ENCODE data around the gene SERINC5. TPM values are rescaled to one million over a fixed set of nuclear protein-coding genes. Genes with fewer than 3 reads are reported as not detected.

Gene SERINC5
- total RNA-seq, 1 experiment from 2014 or later: 128 TPM

DNA sequence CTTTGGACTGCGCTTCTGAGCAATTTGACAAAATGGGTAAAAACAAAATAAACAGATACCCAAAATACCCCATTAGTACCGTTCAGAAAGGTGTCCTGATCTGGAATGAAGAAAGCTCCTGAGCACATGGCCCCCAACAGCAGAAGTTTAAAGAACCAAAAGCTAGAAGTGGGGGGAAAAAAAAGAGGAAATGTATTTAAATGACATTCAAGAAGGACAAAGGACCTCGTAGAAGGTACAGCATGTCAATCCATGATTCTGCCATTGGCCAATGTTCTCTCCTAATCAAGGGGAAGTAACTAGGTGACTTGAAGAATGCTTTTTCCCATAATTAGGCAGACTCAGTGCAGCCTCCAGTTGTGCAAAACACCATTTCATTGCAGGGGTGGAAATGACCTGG, 78.6 kb downstream of the SERINC5 start:
- no peak for DNase-seq (ENCODE audit: low spot score)
- no peak overlapping the region for H3K4me3 Mint-ChIP-seq
- H3K36me3 Mint-ChIP-seq: peaks cover 44% of the 10 kb centered on the region
- H3K27ac Mint-ChIP-seq: peak overlapping the region; percentile 62
- H3K4me1 Mint-ChIP-seq: peaks cover 70% of the 10 kb centered on the region
- ChIA-PET POLR2A (no interaction called here), CTCF (no interaction called here)
- H3K27me3 Mint-ChIP-seq (ENCODE audit: low read depth): no peaks in the 10 kb centered on the region
- TF ChIP-seq KAT7 (CRISPR knock-in tag; IDR thresholded peaks at IDR 0.05; ENCODE audit: borderline replicate concordance) (no peak), ZNF396 (CRISPR knock-in tag; IDR thresholded peaks at IDR 0.05; ENCODE audit: borderline replicate concordance) (no peak), PRRX2 (CRISPR knock-in tag; IDR thresholded peaks at IDR 0.05) (no peak)
- ATAC-seq: no peak
- H3K9me3 Mint-ChIP-seq: no peaks in the 10 kb centered on the region

DNA sequence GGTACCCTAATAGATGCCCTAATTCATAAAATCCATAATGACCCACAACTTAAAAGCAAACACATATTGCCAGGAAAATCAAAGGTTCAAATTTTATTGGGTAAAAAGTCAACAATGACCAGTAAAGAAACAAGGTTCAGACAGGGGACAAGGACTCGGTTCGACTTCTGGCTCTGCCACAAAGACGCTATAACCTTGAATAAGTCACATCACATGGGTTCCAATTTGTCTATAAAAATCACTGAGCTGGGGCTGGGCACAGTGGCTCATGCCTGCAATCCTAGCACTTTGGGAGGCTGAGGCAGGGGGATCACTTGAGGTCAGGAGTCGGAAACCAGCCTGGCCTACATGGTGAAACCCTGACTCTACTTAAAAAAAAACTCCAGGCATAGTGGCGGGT, 80.5 kb downstream of the SERINC5 start:
- ChIA-PET CTCF (no interaction called here), POLR2A (no interaction called here)

DNA sequence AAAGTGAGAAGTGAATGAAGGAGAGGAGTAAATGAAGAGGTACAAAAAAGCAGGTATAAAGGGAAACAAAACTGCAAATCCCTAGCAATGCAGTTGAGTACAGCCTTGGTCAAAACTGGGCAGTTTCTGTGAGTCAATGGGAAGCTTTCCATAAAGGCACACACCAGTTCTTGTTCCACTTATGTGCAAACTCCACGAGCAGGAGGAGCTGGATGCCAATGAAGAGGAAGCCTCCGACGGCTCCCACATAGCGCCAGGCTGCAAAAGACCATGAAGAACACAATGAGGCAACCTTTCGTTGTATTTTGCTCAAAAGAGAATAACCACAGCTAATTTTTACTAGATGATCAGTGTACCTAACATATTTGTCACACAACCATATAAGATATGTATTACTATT, 81.1 kb downstream of the SERINC5 start:
- peak overlapping the region; percentile 89 for H3K27ac Mint-ChIP-seq
- peaks cover 54% of the 10 kb centered on the region for H3K36me3 Mint-ChIP-seq
- ATAC-seq: no peak

More for the DNA sequence above, 80.5 kb downstream of the SERINC5 start:
- no peaks in the 10 kb centered on the region for H3K9me3 Mint-ChIP-seq
- H3K27me3 Mint-ChIP-seq (ENCODE audit: low read depth): no peaks in the 10 kb centered on the region
- DNase-seq (ENCODE audit: low spot score) (no peak), ATAC-seq (no peak)
- H3K36me3 Mint-ChIP-seq: peaks cover 49% of the 10 kb centered on the region
- H3K4me3 Mint-ChIP-seq: no peak overlapping the region
- peaks cover 51% of the 10 kb centered on the region for H3K4me1 Mint-ChIP-seq
- TF ChIP-seq, protein P1, sequence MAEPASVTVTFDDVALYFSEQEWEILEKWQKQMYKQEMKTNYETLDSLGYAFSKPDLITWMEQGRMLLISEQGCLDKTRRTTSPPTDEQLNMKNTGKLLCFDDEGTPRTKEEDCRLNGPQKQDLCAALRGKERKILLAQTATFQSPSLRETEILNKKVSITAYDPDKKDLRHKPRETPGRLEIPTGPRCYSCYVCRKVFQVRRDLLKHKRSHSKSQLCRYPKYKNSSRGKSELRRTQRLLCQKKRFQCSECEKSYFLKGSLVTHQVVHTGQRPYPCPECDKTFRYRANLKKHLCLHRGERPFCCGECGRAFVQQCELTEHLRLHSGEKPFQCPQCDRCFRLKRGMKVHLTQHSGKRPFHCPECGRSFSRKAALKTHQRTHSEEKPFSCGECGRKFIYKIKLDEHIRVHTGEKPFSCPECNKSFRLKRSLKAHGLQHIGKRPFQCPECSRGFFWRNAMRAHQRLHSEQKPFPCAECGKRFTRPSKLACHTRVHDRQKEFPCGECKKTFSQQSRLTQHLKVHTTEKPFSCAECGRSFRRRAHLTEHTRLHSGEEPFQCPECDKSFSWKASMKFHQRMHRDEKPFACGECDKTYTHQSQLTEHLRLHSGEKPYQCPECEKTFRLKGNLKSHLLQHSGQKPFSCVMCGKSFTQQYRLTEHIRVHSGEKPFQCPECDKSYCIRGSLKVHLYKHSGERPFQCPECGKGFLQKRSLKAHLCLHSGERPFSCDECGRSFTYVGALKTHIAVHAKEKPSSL (CRISPR knock-in tag; conservative IDR thresholded peaks at IDR 0.05): no peak
- TF ChIP-seq PRRX2 (CRISPR knock-in tag; IDR thresholded peaks at IDR 0.05) (no peak), ELF4 (CRISPR knock-in tag; IDR thresholded peaks at IDR 0.05; ENCODE audit: low read depth) (no peak)
- TF ChIP-seq, protein P2, sequence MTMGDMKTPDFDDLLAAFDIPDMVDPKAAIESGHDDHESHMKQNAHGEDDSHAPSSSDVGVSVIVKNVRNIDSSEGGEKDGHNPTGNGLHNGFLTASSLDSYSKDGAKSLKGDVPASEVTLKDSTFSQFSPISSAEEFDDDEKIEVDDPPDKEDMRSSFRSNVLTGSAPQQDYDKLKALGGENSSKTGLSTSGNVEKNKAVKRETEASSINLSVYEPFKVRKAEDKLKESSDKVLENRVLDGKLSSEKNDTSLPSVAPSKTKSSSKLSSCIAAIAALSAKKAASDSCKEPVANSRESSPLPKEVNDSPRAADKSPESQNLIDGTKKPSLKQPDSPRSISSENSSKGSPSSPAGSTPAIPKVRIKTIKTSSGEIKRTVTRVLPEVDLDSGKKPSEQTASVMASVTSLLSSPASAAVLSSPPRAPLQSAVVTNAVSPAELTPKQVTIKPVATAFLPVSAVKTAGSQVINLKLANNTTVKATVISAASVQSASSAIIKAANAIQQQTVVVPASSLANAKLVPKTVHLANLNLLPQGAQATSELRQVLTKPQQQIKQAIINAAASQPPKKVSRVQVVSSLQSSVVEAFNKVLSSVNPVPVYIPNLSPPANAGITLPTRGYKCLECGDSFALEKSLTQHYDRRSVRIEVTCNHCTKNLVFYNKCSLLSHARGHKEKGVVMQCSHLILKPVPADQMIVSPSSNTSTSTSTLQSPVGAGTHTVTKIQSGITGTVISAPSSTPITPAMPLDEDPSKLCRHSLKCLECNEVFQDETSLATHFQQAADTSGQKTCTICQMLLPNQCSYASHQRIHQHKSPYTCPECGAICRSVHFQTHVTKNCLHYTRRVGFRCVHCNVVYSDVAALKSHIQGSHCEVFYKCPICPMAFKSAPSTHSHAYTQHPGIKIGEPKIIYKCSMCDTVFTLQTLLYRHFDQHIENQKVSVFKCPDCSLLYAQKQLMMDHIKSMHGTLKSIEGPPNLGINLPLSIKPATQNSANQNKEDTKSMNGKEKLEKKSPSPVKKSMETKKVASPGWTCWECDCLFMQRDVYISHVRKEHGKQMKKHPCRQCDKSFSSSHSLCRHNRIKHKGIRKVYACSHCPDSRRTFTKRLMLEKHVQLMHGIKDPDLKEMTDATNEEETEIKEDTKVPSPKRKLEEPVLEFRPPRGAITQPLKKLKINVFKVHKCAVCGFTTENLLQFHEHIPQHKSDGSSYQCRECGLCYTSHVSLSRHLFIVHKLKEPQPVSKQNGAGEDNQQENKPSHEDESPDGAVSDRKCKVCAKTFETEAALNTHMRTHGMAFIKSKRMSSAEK (CRISPR knock-in tag; IDR thresholded peaks at IDR 0.05; ENCODE audit: borderline replicate concordance): no peak
- peak overlapping the region; percentile 76 for H3K27ac Mint-ChIP-seq

More for the DNA sequence above, 81.1 kb downstream of the SERINC5 start:
- Mint-ChIP-seq H3K9me3 (no peaks in the 10 kb centered on the region), H3K27me3 (ENCODE audit: low read depth) (no peaks in the 10 kb centered on the region), H3K4me3 (no peak overlapping the region), H3K4me1 (peaks cover 48% of the 10 kb centered on the region)
- ChIA-PET POLR2A (no interaction called here), CTCF (interaction anchor here (1.1 kb wide), 1 partner anchor 84 kb away, joined by 3 read pairs; no protein-coding TSS in a partner anchor)
- DNase-seq (ENCODE audit: low spot score): no peak
- TF ChIP-seq, protein P3, sequence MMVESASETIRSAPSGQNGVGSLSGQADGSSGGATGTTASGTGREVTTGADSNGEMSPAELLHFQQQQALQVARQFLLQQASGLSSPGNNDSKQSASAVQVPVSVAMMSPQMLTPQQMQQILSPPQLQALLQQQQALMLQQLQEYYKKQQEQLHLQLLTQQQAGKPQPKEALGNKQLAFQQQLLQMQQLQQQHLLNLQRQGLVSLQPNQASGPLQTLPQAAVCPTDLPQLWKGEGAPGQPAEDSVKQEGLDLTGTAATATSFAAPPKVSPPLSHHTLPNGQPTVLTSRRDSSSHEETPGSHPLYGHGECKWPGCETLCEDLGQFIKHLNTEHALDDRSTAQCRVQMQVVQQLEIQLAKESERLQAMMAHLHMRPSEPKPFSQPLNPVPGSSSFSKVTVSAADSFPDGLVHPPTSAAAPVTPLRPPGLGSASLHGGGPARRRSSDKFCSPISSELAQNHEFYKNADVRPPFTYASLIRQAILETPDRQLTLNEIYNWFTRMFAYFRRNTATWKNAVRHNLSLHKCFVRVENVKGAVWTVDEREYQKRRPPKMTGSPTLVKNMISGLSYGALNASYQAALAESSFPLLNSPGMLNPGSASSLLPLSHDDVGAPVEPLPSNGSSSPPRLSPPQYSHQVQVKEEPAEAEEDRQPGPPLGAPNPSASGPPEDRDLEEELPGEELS (CRISPR knock-in tag; IDR thresholded peaks at IDR 0.05): no peak
- TF ChIP-seq ZNF219 (CRISPR knock-in tag; IDR thresholded peaks at IDR 0.05; ENCODE audit: borderline replicate concordance) (no peak), TEAD4 (CRISPR knock-in tag; IDR thresholded peaks at IDR 0.05) (no peak), ZNF317 (CRISPR knock-in tag; IDR thresholded peaks at IDR 0.05; ENCODE audit: borderline replicate concordance, low read depth) (no peak), ATF1 (CRISPR knock-in tag; IDR thresholded peaks at IDR 0.05) (no peak), NR2C2 (CRISPR knock-in tag; IDR thresholded peaks at IDR 0.05) (no peak), ZNF138 (CRISPR knock-in tag; conservative IDR thresholded peaks at IDR 0.05) (no peak), GRHL2 (CRISPR knock-in tag; IDR thresholded peaks at IDR 0.05; ENCODE audit: insufficient replicate concordance, severe bottlenecking) (no peak)
- TF ChIP-seq, protein P4, sequence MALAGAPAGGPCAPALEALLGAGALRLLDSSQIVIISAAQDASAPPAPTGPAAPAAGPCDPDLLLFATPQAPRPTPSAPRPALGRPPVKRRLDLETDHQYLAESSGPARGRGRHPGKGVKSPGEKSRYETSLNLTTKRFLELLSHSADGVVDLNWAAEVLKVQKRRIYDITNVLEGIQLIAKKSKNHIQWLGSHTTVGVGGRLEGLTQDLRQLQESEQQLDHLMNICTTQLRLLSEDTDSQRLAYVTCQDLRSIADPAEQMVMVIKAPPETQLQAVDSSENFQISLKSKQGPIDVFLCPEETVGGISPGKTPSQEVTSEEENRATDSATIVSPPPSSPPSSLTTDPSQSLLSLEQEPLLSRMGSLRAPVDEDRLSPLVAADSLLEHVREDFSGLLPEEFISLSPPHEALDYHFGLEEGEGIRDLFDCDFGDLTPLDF (CRISPR knock-in tag; IDR thresholded peaks at IDR 0.05): no peak
- TF ChIP-seq, protein P5, sequence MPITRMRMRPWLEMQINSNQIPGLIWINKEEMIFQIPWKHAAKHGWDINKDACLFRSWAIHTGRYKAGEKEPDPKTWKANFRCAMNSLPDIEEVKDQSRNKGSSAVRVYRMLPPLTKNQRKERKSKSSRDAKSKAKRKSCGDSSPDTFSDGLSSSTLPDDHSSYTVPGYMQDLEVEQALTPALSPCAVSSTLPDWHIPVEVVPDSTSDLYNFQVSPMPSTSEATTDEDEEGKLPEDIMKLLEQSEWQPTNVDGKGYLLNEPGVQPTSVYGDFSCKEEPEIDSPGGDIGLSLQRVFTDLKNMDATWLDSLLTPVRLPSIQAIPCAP (CRISPR knock-in tag; IDR thresholded peaks at IDR 0.05): no peak

All from WTC11 (cell line).